ENCODE results near the gene TULP4. TPM values are rescaled to one million over a fixed set of nuclear protein-coding genes. Genes with fewer than 3 reads are reported as not detected.

Gene TULP4
- total RNA-seq, 3 donors from 2014 or later = 104 to 171 (median 112) TPM

GRCh38 chr6:158514176-158514575 lies 201.9 kb downstream of the TULP4 start:
- DNase-seq (ENCODE audit: low spot score in 2 of 2) = no peak
- Histone ChIP-seq H3K4me3 (no peak overlapping the region), H3K27ac (no peak overlapping the region)

GRCh38 chr6:158514991-158515390 lies 202.7 kb downstream of the TULP4 start:
- Histone ChIP-seq H3K9me3 (no peaks in the 10 kb centered on the region), H3K27ac (no peak overlapping the region), H3K4me1 (no peaks in the 10 kb centered on the region), H3K4me3 (no peak overlapping the region), H3K36me3 (no peaks in the 10 kb centered on the region), H3K27me3 (no peaks in the 10 kb centered on the region)
- intact Hi-C loops (cut with DNase I; ENCODE audit: low total_unique reads) = no loop called here
- TF ChIP-seq POLR2AphosphoS5 (IDR thresholded peaks at IDR 0.05) (no peak), POLR2A (IDR thresholded peaks at IDR 0.05) (no peak), CTCF (IDR thresholded peaks at IDR 0.05) (no peak)
- no peak for DNase-seq (ENCODE audit: low spot score in 2 of 2)

More at GRCh38 chr6:158514176-158514575, 201.9 kb downstream of the TULP4 start:
- H3K9me3 ChIP-seq = no peaks in the 10 kb centered on the region
- no peak for TF ChIP-seq CTCF (IDR thresholded peaks at IDR 0.05)
- no peaks in the 10 kb centered on the region for H3K27me3 ChIP-seq
- intact Hi-C loops (cut with DNase I; ENCODE audit: low total_unique reads) = no loop called here
- no peaks in the 10 kb centered on the region for H3K4me1 ChIP-seq
- no peaks in the 10 kb centered on the region for H3K36me3 ChIP-seq

- Histone ChIP-seq H3K27me3 (no peaks in the 10 kb centered on the region), H3K4me3 (no peak overlapping the region), H3K9me3 (no peaks in the 10 kb centered on the region)
Observed at GRCh38 chr6:158516098-158516497, 203.8 kb downstream of the TULP4 start.

GRCh38 chr6:158517038-158517437 lies 204.8 kb downstream of the TULP4 start:
- intact Hi-C loops (cut with DNase I; ENCODE audit: low total_unique reads) = no loop called here
- H3K9me3 ChIP-seq = no peaks in the 10 kb centered on the region
- DNase-seq (ENCODE audit: low spot score in 2 of 2) = no peak
- no peak for TF ChIP-seq POLR2AphosphoS5 (IDR thresholded peaks at IDR 0.05)
- no peak for TF ChIP-seq CTCF (IDR thresholded peaks at IDR 0.05)
- no peak for TF ChIP-seq POLR2A (IDR thresholded peaks at IDR 0.05)
- no peaks in the 10 kb centered on the region for H3K4me1 ChIP-seq
- H3K4me3 ChIP-seq = no peak overlapping the region
- no peak overlapping the region for H3K27ac ChIP-seq
- no peaks in the 10 kb centered on the region for H3K27me3 ChIP-seq
- H3K36me3 ChIP-seq = no peaks in the 10 kb centered on the region

More at GRCh38 chr6:158516098-158516497, 203.8 kb downstream of the TULP4 start:
- intact Hi-C loops (cut with DNase I; ENCODE audit: low total_unique reads) = no loop called here
- TF ChIP-seq CTCF (IDR thresholded peaks at IDR 0.05) (no peak), POLR2AphosphoS5 (IDR thresholded peaks at IDR 0.05) (no peak), POLR2A (IDR thresholded peaks at IDR 0.05) (no peak)
- Histone ChIP-seq H3K4me1 (no peaks in the 10 kb centered on the region), H3K36me3 (no peaks in the 10 kb centered on the region), H3K27ac (no peak overlapping the region)
- DNase-seq (ENCODE audit: low spot score in 2 of 2) = no peak

GRCh38 chr6:158517581-158517980 lies 205.3 kb downstream of the TULP4 start:
- no peak overlapping the region for H3K27ac ChIP-seq
- DNase-seq (ENCODE audit: low spot score in 2 of 2) = no peak
- no peak overlapping the region for H3K4me3 ChIP-seq
- intact Hi-C loops (cut with DNase I; ENCODE audit: low total_unique reads) = no loop called here
- no peaks in the 10 kb centered on the region for H3K9me3 ChIP-seq
- no peak for TF ChIP-seq CTCF (IDR thresholded peaks at IDR 0.05)
- no peak for TF ChIP-seq POLR2A (IDR thresholded peaks at IDR 0.05)
- TF ChIP-seq POLR2AphosphoS5 (IDR thresholded peaks at IDR 0.05) = no peak
- H3K36me3 ChIP-seq = no peaks in the 10 kb centered on the region
- H3K27me3 ChIP-seq = no peaks in the 10 kb centered on the region
- no peaks in the 10 kb centered on the region for H3K4me1 ChIP-seq
